Hematopoietic multipotent progenitor cell treated with erythropoietin and hydrocortisone succinate and interleukin-3 and kit ligand, for 15 days (in vitro differentiated cells): ENCODE measurements around the gene TPSAB1.
"Not testable (repeated sequence)": the region's sequence is repeated elsewhere in the genome, so short reads cannot be mapped to it uniquely, and the experiment has no call there.

ENCODE experiments used
- DNase-seq: peaks from one replicate; pipeline ENCODE4 v3.0.0-alpha.2; 2015; ENCODE audit warnings: low spot score

Gene TPSAB1

DNA sequence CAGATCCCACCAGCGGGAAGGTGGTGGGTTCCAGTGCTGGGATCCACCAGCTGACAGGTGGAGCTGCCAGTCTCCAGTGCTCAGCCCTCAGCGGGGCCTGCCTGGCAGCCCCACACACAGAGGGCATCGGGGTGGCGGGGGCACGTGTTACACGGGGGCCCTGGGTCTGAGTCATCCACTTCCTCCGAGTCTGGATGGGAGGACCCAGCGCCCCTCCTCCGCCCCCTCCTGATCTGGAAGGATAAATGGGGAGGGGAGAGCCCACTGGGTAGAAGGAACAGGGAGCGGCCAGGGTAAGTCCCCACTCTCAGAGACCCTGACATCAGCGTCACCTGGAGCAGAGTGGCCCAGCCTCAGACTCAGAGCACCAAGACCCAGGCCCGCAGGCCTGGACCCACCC lies at the start of gene TPSAB1:
Gene TPSAB1, plus strand, starts transcription at position 270 of the 400 bp plus-strand sequence. CDS start 234 bp downstream, outside the sequence.
- not testable (repeated sequence) for DNase-seq

DNA sequence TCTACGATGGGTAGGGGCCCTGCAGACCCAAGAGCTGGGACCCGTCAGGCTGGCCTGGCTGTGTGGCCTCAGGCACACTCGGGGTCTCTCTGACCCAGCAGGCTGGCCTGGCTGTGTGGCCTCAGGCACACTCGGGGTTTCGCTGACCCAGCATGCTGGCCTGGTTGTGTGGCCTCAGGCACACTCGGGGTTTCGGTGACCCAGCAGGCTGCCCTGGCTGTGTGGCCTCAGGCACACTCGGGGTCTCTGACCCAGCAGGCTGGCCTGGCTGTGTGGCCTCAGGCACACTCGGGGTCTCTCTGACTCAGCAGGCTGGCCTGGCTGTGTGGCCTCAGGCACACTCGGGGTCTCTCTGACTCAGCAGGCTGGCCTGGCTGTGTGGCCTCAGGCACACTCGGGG lies 49.7 kb upstream of the TPSAB1 start:
- DNase-seq = not testable (repeated sequence)

DNA sequence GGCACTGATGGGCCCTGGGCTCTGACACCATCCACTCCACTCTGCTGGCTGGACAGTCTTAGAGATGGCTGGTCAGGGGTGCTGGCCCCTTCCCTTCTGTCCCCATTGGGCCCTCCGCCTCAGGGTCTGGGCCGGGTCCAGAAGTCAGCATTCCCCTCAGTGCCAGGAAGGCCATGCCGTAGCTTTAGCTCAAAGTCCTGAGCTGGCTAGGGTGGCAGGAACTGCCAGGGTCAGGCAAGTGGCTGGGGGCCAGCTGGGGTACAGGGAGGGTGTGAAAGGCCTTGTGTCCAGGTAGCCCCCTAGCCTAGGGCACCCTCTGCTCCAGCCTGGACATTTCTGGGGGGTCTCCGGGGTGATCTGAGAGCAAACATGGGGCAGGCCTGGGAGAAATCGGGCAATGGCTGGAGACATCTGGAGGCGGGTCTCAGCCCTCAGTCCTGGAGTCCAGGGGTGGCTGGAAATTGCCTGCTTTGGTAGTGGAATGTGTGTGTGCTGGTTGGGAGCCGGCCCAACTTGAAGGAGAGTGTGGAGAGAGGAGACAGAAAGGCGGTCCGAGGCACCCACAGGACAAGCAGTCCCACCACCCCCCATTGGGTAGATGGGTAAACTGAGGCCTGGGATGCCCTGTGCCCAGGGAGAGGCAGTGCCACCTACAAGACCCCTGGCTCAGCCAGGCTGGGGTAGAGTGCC lies 48.0 kb upstream of the TPSAB1 start:
- no peak for DNase-seq

DNA sequence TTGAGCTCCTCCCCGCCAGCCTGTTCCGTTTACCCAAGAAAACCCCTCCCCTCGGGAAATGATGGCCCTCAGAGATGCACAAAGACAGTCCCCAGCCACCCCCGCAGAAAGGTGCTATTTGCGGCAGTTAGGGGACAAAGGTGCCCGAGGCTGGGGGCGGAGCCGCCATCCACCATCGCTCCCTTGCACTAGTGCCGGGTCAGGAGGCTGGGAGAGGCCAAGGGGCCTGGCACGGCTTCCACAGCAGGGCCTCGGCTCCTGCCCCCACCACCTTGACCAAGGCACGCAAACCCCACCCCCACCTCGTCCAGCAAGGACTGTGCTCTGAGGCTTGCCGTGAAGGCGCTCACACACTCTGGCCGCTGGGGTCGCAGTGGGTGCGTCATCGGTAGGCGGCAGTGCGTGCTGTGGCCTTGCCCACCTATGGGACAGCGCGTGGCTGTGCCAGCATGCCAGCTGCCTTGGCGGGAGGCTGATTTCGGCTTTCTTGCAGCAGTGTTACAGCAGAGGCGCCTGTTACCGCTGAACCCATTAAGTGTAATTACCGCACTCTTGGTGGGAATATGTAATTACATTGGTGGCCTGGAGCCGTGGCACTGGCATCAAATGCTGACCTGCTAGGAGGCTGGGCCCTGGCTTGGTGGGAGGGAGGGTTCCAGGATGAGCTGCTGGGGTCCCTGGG lies 47.2 kb upstream of the TPSAB1 start:
- no peak for DNase-seq

DNA sequence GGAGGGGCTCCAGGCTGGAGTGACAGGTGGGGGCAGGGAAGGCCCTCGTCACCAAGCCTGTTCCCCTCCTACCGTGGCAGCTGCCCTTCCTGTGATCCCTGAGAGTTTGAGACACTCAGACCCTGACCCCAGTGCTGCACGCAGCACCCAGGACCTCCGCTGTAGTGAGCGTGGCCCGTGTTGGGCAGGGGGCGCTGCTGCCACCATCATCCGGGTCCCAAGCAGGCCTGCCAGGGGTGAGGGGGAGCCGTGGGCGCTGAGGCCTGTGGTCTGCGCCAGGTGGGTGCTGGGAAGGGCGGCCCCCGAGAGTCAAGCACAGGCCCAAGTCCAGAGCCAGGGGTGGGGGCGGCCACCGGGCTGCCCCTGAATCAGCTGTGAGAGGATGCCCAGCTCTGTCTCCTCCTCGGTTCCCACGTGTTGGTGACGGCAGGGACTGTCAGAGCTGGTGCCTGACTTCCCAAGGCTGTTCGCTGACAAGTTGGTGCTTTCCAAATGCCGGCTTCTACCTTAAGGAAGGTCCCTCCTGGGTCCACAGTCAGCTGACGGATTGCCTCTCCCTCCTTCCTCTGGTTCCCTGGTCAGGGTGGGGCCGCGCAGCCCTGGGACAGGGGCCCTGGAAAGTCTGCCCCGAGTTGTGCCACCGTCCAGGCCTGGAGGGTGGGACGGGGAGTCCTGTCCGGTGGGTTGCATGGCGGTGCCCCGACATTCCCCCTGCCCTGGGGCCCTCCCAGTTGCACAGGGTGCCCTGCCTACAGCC lies 46.5 kb upstream of the TPSAB1 start:
- DNase-seq = no peak

DNA sequence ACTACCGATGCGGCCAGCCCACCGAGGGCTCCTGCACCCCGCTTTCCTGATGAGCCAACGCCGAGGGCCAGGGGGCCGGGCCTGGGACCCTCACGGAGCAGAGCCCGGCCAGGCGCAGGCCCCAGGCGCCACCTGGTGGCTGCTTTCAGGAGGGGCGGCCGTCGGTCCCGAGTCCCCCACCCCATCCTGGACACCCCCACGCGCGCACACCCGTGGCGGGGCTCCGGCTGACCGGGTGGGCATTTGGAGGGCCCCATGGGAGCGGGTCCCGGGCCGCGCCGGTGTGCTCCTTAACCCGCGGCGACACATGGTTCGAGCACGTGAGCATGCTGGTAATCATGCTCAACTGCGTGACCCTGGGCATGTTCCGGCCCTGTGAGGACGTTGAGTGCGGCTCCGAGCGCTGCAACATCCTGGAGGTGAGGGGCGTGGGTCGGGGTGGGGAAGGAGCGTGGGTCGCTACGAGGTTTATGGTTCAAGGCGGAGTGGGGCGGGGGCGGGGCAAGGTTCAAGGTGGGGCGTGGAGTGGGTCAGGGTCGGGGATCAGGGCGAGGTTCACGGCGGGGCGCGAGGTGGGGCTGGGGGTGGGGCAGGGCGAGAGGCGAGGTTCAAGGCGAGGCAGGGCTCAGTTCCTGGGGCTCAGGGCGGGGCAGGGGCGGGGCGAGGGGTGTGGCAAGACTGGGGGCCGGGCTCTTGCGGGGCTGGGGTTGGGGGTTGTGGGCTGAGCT lies 45.7 kb upstream of the TPSAB1 start:
- DNase-seq = no peak

DNA sequence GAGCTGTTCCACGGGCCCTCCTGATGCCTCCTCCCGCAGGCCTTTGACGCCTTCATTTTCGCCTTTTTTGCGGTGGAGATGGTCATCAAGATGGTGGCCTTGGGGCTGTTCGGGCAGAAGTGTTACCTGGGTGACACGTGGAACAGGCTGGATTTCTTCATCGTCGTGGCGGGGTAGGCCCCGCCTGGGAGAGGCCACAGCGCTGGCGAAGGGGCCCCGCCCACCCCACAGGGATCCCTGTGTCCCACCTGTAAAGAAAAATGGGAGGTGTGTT lies 45.2 kb upstream of the TPSAB1 start:
- DNase-seq = no peak

DNA sequence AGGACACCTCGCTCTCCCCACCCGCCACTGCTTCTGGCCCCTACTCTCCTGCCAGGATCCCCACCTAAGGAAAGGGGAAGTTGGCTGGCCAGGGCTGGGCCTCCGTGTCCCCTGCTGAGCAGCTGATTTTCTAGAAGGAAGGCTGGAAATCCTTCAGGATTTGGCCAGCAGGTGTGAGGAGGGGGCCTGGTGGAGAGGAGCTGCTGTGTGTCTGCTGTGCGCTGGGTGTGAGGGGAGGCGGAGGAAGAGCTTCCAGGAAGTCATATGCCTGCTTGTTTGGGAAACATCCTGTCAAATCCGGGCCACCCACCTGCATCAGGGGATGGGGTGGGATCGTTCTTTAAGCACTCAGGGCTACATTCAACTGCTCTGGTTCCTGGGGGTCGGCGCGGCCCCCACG lies 44.0 kb upstream of the TPSAB1 start:
- DNase-seq = no peak

DNA sequence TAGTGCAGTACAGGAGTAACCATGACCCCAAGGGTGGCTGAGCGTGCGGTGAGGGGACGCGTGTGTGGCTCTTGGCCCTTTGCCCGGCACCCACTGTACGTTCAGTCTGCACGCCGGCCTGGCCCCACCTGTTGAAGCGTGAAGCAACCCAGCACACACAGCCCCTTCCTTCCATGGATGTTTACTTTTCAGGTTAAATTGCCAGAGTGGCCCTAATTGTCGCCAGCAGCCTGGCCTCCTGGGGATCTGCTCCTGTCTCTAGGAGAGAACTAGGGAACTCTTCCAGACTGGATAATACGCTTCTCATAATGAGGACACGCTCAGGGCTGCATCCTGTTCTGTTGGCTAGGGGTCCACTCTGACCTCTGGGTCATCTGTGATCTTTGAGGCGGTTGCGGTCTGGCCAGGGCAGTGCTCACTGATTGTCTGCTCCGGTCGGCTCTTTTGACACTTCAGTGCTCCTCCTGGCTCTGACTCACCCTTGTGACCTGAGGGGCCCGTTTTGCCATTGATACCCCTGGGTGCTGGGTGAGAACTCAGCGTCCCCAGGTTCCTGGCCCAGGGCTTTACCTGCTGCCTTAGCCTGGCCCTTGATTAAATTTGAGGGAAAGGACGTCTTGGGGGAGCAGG lies 43.2 kb upstream of the TPSAB1 start:
- DNase-seq = no peak

DNA sequence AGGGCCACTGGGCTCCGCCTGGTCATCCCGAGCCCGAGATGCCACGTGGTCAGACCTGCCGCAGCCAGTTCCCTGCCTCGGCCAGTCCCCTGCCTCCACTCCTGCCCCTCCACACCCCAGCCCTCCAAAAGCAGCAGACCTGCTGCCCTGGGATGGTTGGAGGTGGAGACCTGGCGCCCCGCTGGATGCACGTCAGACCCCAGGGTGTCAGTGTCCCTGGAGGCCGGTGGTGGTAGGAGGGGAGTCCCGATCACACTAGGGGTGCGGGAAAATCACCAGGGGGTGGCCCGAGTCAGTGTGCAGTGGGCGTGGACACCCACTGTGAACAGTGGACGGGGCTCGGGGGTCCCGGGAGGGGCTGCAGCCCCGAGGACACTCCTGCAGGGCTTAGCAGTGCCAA lies 42.3 kb upstream of the TPSAB1 start:
- no peak for DNase-seq

DNA sequence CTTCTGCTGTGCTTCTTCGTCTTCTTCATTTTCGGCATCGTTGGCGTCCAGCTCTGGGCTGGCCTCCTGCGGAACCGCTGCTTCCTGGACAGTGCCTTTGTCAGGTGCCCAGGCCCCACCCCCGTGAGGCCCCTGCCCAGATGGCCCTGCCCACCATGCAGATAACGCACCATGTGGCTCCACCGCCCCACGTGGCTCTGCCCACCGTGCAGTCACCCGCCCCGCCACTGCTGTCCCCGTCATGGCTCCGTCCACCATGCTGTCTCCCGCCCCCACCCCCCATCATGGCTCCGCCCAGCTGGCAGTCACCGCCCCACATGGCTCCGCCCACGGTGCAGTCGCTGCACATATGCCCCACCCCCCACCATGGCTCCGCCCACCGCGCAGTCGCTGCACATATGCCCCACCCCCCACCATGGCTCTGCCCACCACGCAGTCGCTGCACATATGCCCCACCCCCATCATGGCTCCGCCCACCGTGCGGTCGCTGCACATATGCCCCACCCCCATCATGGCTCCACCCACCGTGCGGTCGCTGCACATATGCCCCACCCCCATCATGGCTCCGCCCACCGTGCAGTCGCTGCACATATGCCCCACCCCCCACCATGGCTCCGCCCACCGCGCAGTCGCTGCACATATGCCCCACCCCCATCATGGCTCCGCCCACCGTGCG lies 41.7 kb upstream of the TPSAB1 start:
- DNase-seq = not testable (repeated sequence)

DNA sequence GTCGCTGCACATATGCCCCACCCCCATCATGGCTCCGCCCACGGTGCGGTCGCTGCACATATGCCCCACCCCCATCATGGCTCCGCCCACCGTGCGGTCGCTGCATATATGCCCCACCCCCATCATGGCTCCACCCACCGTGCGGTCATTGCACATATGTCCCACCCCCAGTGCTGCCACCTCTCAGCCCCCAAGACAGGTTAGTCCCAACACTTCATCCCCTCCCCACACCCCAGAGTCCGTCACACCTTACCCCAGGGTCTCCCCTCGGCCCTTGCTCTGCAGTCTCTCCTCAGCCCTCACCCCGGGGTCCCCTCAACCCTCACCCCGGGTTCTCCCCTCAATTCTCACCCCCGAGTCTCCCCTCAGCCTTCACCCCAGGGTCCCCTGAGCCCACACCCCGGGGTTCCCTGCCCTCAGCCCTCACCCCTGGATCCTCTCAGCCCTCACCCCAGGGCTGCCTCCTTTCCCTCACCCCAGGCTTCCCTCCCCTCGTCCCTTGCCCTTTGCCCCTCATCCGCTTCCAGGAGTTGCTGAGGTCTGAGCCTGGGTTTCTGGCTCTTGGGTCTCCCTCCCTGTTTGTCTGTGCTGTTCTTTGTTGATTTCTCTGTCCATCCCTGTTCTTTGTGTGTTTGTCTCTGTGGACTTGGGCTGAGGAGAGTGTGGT lies 41.0 kb upstream of the TPSAB1 start:
- DNase-seq = no peak

DNA sequence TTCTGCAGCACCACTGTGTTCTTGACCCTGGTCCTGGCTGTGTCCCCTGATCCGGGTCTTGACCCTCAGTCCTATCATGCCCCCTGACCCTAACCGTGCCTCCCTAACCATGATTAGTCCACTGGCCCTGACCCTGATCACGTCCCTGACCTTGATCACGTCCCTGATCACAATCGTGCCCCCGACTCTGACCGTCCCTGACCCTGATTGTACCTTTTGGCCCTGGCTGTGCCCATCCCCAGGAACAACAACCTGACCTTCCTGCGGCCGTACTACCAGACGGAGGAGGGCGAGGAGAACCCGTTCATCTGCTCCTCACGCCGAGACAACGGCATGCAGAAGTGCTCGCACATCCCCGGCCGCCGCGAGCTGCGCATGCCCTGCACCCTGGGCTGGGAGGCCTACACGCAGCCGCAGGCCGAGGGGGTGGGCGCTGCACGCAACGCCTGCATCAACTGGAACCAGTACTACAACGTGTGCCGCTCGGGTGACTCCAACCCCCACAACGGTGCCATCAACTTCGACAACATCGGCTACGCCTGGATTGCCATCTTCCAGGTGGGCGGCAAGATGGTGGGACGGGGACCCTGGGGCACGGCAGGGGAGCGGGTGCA lies 40.4 kb upstream of the TPSAB1 start:
- DNase-seq = no peak

DNA sequence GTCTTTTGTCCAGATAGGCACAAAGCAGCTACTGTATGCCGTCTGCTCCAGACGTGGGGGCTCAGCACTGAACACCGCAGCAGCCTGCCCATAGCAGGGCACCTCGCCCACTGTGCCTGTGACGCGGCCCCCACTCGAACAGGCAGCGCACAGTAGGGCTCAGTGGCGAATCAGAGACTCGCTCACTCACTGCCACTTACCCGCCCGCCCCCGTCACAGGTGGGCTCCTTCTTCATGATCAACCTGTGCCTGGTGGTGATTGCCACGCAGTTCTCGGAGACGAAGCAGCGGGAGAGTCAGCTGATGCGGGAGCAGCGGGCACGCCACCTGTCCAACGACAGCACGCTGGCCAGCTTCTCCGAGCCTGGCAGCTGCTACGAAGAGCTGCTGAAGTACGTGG lies 39.1 kb upstream of the TPSAB1 start:
- no peak for DNase-seq

DNA sequence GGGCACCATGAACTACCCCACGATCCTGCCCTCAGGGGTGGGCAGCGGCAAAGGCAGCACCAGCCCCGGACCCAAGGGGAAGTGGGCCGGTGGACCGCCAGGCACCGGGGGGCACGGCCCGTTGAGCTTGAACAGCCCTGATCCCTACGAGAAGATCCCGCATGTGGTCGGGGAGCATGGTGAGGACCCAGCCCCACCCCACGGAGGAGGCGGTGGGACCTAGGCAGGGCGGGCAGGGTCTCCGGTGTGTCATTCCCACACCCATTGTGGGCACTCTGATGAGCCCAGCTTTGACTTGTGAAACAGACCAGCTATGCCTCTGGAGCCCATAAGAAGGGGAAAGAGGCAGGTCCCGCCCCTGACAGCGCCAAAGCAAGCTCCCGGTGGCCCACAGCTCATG lies 38.2 kb upstream of the TPSAB1 start:
- DNase-seq = no peak

DNA sequence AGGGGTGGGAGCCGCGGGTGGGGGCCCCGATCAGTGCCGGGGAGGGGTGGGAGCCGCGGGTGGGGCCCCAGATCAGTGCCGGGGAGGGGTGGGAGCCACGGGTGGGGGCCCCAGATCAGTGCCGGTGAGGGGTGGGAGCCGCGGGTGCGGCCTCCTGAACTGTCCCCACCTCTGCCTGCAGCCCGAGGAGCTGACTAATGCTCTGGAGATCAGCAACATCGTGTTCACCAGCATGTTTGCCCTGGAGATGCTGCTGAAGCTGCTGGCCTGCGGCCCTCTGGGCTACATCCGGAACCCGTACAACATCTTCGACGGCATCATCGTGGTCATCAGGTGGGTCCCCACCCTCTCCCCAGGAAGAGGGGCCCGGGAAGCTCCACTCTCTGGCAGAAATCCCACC lies 35.6 kb upstream of the TPSAB1 start:
- no peak for DNase-seq

DNA sequence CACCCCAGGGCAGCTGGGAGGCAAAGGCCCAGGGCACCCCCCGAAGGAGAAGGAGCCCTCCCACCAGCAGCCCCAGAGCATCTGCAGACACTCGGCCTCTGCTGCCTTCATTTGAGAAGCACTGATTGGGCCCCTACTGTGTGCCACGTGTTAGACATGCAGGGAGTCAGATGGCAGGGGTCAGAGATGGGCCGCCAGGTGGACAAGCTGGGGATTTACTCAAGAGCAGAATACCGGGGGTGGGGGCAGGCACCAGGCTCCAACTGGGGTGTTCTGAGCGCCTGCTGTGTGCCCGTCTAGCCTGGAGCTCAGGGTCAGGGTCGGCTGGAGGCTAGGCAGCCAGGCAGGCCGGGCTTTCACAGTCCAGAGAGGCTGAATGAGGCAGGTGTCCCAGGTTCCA lies 34.2 kb upstream of the TPSAB1 start:
- DNase-seq = no peak

DNA sequence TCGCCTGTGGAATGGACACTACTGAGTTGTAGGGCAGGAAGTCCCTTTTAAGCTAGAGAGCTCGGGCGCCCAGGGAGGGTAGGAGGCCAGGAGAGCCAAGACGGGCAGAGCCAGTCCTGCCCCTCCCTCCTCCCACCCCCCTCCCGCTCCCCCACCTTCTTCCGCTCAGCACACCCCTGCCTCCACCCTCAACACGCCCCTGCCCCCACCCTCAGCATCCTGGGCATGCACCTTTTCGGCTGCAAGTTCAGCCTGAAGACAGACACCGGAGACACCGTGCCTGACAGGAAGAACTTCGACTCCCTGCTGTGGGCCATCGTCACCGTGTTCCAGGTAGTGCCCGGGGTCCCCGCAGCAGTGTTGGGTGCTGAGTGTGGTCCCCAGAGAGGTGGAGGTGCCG lies 33.7 kb upstream of the TPSAB1 start:
- no peak for DNase-seq

DNA sequence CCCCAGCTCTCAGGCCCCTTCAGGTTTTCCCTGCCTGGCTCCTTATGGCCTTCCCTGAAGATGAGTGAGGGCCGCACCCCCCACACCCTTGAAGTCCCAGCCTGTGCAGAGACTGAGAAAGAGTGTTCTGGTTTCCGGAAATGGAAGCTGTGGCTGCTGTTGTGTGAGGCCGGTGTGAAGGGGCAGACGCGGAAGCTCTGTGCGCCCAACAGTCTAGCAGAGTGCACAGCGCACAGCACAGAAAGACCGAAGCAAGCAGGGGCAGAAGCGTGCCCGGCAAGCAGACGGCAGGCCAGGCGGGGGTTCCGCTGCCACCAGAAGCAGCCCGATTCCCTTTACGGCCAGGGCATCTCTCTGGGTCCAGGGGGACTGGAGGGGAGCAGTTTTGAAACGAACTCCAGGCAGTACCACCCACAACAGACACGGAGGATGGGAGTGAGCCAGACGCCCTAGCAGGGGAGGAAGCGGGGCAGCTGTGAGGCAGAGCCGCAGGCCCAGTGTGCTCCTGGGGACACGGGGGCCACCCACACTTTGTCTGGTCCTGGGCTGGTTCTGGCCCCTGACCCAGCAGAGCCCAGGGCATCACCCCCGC lies 32.2 kb upstream of the TPSAB1 start:
- DNase-seq = no peak

DNA sequence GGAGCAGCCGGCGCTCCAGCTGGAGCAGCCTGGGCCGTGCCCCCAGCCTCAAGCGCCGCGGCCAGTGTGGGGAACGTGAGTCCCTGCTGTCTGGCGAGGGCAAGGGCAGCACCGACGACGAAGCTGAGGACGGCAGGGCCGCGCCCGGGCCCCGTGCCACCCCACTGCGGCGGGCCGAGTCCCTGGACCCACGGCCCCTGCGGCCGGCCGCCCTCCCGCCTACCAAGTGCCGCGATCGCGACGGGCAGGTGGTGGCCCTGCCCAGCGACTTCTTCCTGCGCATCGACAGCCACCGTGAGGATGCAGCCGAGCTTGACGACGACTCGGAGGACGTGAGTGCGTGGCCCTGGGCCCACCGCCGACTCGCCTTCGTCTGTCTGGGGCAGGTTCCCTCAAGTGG lies 31.4 kb upstream of the TPSAB1 start:
- DNase-seq = no peak
